Measurements from ENCODE around the gene LTB4R2.

Gene LTB4R2

GRCh38 chr14:24310265-24310645 is 315 bp downstream of the LTB4R2 start:
- H3K4me3 ChIP-seq (ENCODE audit: low read depth, low read length): peak overlapping the region; percentile 16
- TF ChIP-seq, protein P1, sequence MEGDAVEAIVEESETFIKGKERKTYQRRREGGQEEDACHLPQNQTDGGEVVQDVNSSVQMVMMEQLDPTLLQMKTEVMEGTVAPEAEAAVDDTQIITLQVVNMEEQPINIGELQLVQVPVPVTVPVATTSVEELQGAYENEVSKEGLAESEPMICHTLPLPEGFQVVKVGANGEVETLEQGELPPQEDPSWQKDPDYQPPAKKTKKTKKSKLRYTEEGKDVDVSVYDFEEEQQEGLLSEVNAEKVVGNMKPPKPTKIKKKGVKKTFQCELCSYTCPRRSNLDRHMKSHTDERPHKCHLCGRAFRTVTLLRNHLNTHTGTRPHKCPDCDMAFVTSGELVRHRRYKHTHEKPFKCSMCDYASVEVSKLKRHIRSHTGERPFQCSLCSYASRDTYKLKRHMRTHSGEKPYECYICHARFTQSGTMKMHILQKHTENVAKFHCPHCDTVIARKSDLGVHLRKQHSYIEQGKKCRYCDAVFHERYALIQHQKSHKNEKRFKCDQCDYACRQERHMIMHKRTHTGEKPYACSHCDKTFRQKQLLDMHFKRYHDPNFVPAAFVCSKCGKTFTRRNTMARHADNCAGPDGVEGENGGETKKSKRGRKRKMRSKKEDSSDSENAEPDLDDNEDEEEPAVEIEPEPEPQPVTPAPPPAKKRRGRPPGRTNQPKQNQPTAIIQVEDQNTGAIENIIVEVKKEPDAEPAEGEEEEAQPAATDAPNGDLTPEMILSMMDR (IDR thresholded peaks at IDR 0.05; ENCODE audit: borderline replicate concordance, insufficient read depth, low read depth, low read length): no peak

DNA sequence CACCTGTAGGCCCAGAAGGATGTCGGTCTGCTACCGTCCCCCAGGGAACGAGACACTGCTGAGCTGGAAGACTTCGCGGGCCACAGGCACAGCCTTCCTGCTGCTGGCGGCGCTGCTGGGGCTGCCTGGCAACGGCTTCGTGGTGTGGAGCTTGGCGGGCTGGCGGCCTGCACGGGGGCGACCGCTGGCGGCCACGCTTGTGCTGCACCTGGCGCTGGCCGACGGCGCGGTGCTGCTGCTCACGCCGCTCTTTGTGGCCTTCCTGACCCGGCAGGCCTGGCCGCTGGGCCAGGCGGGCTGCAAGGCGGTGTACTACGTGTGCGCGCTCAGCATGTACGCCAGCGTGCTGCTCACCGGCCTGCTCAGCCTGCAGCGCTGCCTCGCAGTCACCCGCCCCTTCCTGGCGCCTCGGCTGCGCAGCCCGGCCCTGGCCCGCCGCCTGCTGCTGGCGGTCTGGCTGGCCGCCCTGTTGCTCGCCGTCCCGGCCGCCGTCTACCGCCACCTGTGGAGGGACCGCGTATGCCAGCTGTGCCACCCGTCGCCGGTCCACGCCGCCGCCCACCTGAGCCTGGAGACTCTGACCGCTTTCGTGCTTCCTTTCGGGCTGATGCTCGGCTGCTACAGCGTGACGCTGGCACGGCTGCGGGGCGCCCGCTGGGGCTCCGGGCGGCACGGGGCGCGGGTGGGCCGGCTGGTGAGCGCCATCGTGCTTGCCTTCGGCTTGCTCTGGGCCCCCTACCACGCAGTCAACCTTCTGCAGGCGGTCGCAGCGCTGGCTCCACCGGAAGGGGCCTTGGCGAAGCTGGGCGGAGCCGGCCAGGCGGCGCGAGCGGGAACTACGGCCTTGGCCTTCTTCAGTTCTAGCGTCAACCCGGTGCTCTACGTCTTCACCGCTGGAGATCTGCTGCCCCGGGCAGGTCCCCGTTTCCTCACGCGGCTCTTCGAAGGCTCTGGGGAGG is 985 bp downstream of the LTB4R2 start, which contains the start of gene LTB4R:
LTB4R (plus strand) TSS at position 857 of the 959 bp plus-strand sequence. CDS start 4,150 bp downstream, outside the sequence.
- TF ChIP-seq, protein P1 (IDR thresholded peaks at IDR 0.05; ENCODE audit: borderline replicate concordance, insufficient read depth, low read depth, low read length): peak; percentile 26; the same call in 1 of the 2 replicates
- peak within 1 kb of the TSS; percentile 16 for H3K4me3 ChIP-seq (ENCODE audit: low read depth, low read length)

DNA sequence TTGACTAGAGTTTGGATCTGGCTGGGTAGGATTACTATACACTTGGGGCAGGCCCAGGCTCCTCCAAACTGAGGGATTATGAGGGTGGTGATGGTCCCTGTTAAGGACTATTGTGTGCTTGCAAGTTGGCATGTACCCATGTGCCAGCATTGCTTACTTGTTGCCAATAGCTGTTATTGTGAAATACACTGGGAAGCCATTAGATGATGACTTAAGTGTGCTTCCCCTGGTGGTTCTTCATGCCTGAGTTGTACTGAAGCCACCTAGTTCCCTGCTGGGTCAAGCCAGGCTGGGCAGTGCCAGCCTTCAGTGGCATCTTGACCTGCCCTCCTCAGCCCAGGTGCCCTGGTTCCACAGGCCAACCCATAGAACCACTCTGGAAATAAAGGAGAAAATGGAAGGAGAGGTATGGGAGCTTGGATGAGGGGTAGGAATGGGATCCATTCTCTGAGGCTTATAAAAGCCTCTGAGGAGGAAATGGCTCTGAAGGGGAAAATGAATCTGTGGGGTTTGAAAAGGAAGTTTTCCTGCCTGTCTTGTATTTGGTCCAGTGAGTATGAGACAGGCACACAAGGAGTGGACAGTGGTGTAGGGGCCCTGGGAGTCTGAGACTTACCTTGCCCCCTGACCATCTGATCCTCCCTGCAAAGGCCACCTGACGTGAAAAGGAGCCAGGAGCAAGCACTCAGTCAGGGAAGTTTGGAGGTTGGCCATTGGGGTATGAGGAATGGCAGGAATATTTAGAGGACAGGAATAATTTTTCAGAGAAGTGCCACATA is 2.1 kb downstream of the LTB4R2 start:
- TF ChIP-seq, protein P1 (IDR thresholded peaks at IDR 0.05; ENCODE audit: borderline replicate concordance, insufficient read depth, low read depth, low read length): no peak
- H3K4me3 ChIP-seq (ENCODE audit: low read depth, low read length): peak overlapping the region; percentile 16

DNA sequence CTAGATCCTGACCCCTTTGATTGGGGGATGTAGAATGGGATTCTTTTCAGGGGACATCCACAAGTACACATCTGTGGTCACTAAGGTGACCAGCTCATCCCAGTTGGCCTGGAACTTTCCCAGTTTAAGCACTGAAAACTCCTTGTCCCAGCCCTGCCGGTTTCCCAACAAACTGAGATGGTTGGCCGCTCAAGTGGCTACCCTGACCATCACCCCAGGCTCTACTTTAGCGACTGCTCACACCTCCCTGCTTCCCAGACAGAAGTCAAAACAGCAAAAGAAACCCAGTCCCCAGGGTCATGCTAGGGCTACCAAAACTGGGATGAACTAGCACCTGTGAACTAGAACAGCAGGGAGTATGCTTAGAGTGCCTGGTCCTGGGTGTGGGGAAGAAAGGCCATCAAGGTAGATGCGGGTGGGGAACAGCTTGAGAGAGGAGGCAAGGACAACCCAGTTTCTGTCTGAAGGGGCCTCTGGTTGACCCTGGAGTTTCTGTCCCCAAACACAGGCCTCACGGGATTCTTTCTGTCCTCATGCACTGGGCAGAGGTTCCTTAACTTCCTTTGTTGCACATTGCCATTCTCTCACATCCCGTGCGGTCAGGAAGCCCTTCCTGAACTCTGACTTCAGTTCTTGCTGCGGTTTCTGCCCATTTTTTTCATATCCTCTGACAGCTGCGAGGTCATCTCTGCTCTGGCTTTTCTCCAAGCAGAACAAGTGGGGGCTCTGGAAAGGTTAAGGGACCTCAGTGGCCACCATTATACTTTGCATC is 3.0 kb downstream of the LTB4R2 start:
- no peak overlapping the region for H3K4me3 ChIP-seq (ENCODE audit: low read depth, low read length)
- TF ChIP-seq, protein P1 (IDR thresholded peaks at IDR 0.05; ENCODE audit: borderline replicate concordance, insufficient read depth, low read depth, low read length): no peak

DNA sequence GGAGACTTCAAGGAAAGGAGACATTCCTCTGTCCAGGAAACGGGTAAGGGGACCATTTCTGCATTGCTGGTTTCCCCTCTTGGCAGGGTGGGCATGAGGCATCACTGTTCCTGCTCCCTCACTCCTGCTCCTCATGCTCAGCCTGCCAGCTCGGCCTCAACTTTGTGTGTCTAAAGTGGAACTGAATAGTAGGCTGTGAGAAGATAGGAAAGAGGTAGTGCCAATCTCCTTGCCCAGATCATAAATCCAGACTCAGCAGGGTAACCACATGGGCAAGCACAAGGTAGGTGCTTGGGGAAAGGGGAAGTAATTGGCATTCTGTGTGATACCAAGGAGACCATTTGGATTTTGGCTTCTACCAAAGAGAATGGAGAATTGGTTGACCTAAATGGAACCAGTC is 4.0 kb downstream of the LTB4R2 start:
- no peak overlapping the region for H3K4me3 ChIP-seq (ENCODE audit: low read depth, low read length)
- TF ChIP-seq, protein P1 (IDR thresholded peaks at IDR 0.05; ENCODE audit: borderline replicate concordance, insufficient read depth, low read depth, low read length): no peak

GRCh38 chr14:24314377-24315193 is 4.6 kb downstream of the LTB4R2 start:
- H3K4me3 ChIP-seq (ENCODE audit: low read depth, low read length): no peak overlapping the region

More at GRCh38 chr14:24314377-24315193, 4.6 kb downstream of the LTB4R2 start:
- TF ChIP-seq, protein P1 (IDR thresholded peaks at IDR 0.05; ENCODE audit: borderline replicate concordance, insufficient read depth, low read depth, low read length): no peak
